Caco-2 (cell line): ENCODE measurements around the gene ZNF790. TPM values are rescaled to one million over a fixed set of nuclear protein-coding genes. Genes with fewer than 3 reads are reported as not detected.

Experiments used
- BruUV-seq: library from RNA; stranded (reverse); fragments of 400-500 nt; replicated peaks from 2 replicates; lab custom pipeline; 2021; lab: Mats Ljungman, UMichigan
- CTCF ChIA-PET: fragments of 300-600 bp; sonication (Branson Sonifier 250); formaldehyde crosslinking; loops from one replicate; lab custom pipeline; 2022; ENCODE audit warnings: antibody characterized with exemption; lab: Charles Lee
- POLR2A ChIA-PET: fragments of 300-600 bp; sonication (Branson Sonifier 250); formaldehyde crosslinking; loops from one replicate; lab custom pipeline; 2022; ENCODE audit warnings: antibody characterized with exemption; lab: Charles Lee
- DNase-seq, 2 experiments: peaks; one replicate each; pipeline versions ENCODE4 v3.0.0 to v3.0.0-alpha.2; 2020 to 2022
- H3K27me3 ChIP-seq: replicated peaks from 2 replicates; pipeline ENCODE4 v1.6.0; 2011; ENCODE audit warnings: low read length; ENCODE audit not compliant: control insufficient read depth, insufficient read depth
- H3K36me3 ChIP-seq: 2 replicates; pipeline ENCODE4 v1.5.1; 2011; ENCODE audit warnings: low read length; ENCODE audit not compliant: control insufficient read depth, insufficient read depth
- H3K4me1 ChIP-seq: fragments of 250-450 bp; sonication (Bioruptor Pico); 2 replicates; pipeline ENCODE4 v1.5.1; 2020; ENCODE audit warnings: mild to moderate bottlenecking
- H3K4me3 ChIP-seq: 2 replicates; pipeline ENCODE4 v1.5.1; 2011; ENCODE audit warnings: low read depth, mild to moderate bottlenecking, control low read depth, low read length
- H3K9me3 ChIP-seq: fragments of 250-450 bp; sonication (Bioruptor Pico); 2 replicates; pipeline ENCODE4 v1.5.1; 2020; ENCODE audit warnings: mild to moderate bottlenecking, moderate library complexity
- H3K27ac Mint-ChIP-seq: one replicate; pipeline ENCODE4 v1.8.0; 2022; ENCODE audit warnings: mixed read lengths; ENCODE audit not compliant: unreplicated experiment
- H3K27me3 Mint-ChIP-seq: one replicate; pipeline ENCODE4 v1.8.0; 2022; ENCODE audit warnings: mixed read lengths; ENCODE audit not compliant: insufficient read depth, unreplicated experiment
- H3K36me3 Mint-ChIP-seq: one replicate; pipeline ENCODE4 v1.8.0; 2022; ENCODE audit warnings: mild to moderate bottlenecking, mixed read lengths; ENCODE audit not compliant: insufficient read depth, unreplicated experiment
- H3K4me1 Mint-ChIP-seq: one replicate; pipeline ENCODE4 v1.8.0; 2022; ENCODE audit warnings: low read depth, mixed read lengths; ENCODE audit not compliant: unreplicated experiment
- H3K4me3 Mint-ChIP-seq: one replicate; pipeline ENCODE4 v1.8.0; 2022; ENCODE audit warnings: mild to moderate bottlenecking, moderate library complexity, mixed read lengths; ENCODE audit not compliant: unreplicated experiment
- H3K9me3 Mint-ChIP-seq: one replicate; pipeline ENCODE4 v1.8.0; 2022; ENCODE audit warnings: mixed read lengths; ENCODE audit not compliant: unreplicated experiment
- intact Hi-C: fragments of 100-400 bp; cut with micrococcal nuclease; formaldehyde crosslinking; loops from one replicate; pipeline ENCODE4 v1.10.0; 2022; ENCODE audit not compliant: unreplicated experiment
- total RNA-seq: library from RNA; stranded (reverse); gene quantifications from 2 replicates; pipeline ENCODE4 v1.2.3, GENCODE V29; 2022
- TF ChIP-seq, protein P1 (sequence below), 2 experiments: fragments of 200-600 bp in 1 of 2; IDR thresholded peaks; 1 replicate in 1 of 2; 2 replicates in 1 of 2; pipeline versions ENCODE4 v1.5.1 to v1.8.0; 2011 to 2022; ENCODE audit warnings: antibody characterized with exemption in 1 of 2, control low read depth in 1 of 2, inconsistent platforms in 1 of 2, low read depth in 1 of 2, low read length in 1 of 2, mild to moderate bottlenecking in 1 of 2, moderate library complexity in 1 of 2; ENCODE audit not compliant: insufficient read depth in 1 of 2, severe bottlenecking in 1 of 2, unreplicated experiment in 1 of 2

ZNF790 gene
- total RNA-seq, 1 experiment from 2014 or later, result 0.20 TPM

DNA sequence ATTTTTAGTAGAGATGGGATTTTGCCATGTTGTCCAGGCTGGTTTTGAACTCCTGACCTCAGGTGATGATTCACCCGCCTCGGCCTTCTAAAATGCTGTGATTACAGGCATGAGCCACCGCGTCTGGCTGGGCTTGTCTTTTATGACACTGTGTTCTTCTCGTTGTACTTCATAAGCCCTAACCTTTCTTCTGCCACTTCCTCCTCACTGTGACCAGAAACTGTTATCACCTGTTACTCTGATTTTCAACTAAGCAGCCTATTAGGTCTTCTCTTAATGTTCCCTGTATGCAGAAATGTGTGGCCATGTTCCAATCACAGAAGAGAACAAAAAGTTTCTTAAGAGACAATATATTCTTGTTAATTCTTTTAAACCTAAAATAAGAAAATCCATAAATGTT lies 16.4 kb downstream of the ZNF790 start:
- H3K36me3 ChIP-seq, result no peaks in the 10 kb centered on the region
- H3K9me3 Mint-ChIP-seq, result peaks cover 53% of the 10 kb centered on the region

DNA sequence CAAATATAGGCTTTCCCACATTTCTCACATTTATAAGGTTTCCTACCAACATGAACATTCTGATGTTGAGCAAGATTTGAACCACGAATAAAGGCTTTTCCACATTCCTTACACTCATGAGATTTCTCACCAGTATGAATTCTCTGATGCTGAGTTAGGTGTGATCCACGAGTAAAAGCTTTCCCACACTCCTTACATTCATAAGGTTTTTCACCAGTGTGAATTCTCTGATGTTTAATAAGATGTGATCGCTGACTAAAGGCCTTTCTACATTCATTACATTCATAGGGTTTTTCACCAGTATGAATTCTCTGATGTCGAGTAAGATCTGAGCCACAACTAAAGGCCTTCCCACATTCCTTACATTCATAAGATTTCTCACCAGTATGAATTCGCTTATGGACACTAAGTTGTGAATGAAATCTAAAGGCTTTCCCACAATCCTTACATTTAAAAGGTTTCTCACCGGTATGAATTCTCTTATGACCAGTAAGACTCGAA lies 19.0 kb downstream of the ZNF790 start:
- Mint-ChIP-seq H3K4me3 (no peak overlapping the region), H3K27ac (no peak overlapping the region), H3K9me3 (peaks cover 32% of the 10 kb centered on the region), H3K4me1 (no peaks in the 10 kb centered on the region), H3K36me3 (no peaks in the 10 kb centered on the region), H3K27me3 (no peaks in the 10 kb centered on the region)
- Histone ChIP-seq H3K4me1 (no peaks in the 10 kb centered on the region), H3K4me3 (no peak overlapping the region), H3K27me3 (no peaks in the 10 kb centered on the region), H3K36me3 (no peaks in the 10 kb centered on the region), H3K9me3 (peaks cover 45% of the 10 kb centered on the region)
- POLR2A ChIA-PET, result no interaction called here
- no TSS peak for BruUV-seq
- DNase-seq, result no peak
- TF ChIP-seq, protein P1, sequence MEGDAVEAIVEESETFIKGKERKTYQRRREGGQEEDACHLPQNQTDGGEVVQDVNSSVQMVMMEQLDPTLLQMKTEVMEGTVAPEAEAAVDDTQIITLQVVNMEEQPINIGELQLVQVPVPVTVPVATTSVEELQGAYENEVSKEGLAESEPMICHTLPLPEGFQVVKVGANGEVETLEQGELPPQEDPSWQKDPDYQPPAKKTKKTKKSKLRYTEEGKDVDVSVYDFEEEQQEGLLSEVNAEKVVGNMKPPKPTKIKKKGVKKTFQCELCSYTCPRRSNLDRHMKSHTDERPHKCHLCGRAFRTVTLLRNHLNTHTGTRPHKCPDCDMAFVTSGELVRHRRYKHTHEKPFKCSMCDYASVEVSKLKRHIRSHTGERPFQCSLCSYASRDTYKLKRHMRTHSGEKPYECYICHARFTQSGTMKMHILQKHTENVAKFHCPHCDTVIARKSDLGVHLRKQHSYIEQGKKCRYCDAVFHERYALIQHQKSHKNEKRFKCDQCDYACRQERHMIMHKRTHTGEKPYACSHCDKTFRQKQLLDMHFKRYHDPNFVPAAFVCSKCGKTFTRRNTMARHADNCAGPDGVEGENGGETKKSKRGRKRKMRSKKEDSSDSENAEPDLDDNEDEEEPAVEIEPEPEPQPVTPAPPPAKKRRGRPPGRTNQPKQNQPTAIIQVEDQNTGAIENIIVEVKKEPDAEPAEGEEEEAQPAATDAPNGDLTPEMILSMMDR (IDR thresholded peaks at IDR 0.05; ENCODE audit: insufficient read depth in 1 of 2, low read depth in 1 of 2, low read length in 1 of 2, severe bottlenecking in 1 of 2, unreplicated experiment in 1 of 2), result no peak
- CTCF ChIA-PET, result no interaction called here
- intact Hi-C loops, result no loop called here

More for the DNA sequence above, 16.4 kb downstream of the ZNF790 start:
- Histone ChIP-seq H3K4me1 (no peaks in the 10 kb centered on the region), H3K27me3 (no peaks in the 10 kb centered on the region), H3K4me3 (no peak overlapping the region), H3K9me3 (peaks cover 51% of the 10 kb centered on the region)
- ChIA-PET POLR2A (no interaction called here), CTCF (no interaction called here)
- intact Hi-C loops, result no loop called here
- Mint-ChIP-seq H3K36me3 (no peaks in the 10 kb centered on the region), H3K27me3 (no peaks in the 10 kb centered on the region), H3K4me1 (no peaks in the 10 kb centered on the region), H3K4me3 (no peak overlapping the region), H3K27ac (no peak overlapping the region)
- TF ChIP-seq, protein P1 (IDR thresholded peaks at IDR 0.05; ENCODE audit: insufficient read depth in 1 of 2, low read depth in 1 of 2, low read length in 1 of 2, severe bottlenecking in 1 of 2, unreplicated experiment in 1 of 2), result no peak
- no peak for DNase-seq
- no TSS peak for BruUV-seq

DNA sequence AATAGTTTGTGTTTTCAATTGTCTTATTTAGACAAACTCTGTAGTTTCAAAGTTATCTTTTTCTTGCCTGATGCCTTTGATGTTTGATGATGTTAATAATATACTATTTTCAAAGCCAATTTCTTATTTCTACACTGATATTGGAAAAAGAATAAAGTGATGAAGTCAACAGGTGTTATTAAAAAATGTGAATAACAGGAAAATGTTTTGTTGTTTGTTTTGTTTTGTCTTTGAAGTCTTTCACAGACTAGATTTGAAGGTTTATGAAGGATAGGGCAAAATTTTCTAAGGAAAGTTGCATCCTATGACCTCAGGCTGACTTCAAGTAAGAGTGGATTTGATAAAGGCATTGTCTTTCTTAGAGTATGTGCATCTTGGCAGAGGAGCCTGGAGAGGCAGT lies 31.2 kb downstream of the ZNF790 start:
- Histone ChIP-seq H3K4me1 (no peaks in the 10 kb centered on the region), H3K36me3 (no peaks in the 10 kb centered on the region), H3K9me3 (peaks cover 19% of the 10 kb centered on the region), H3K4me3 (no peak overlapping the region), H3K27me3 (no peaks in the 10 kb centered on the region)
- Mint-ChIP-seq H3K36me3 (no peaks in the 10 kb centered on the region), H3K9me3 (peaks cover 49% of the 10 kb centered on the region), H3K4me1 (no peaks in the 10 kb centered on the region), H3K4me3 (no peak overlapping the region), H3K27ac (no peak overlapping the region), H3K27me3 (no peaks in the 10 kb centered on the region)
- no TSS peak for BruUV-seq
- ChIA-PET CTCF (no interaction called here), POLR2A (no interaction called here)
- intact Hi-C loops, result no loop called here
- no peak for DNase-seq
- TF ChIP-seq, protein P1 (IDR thresholded peaks at IDR 0.05; ENCODE audit: insufficient read depth in 1 of 2, low read depth in 1 of 2, low read length in 1 of 2, severe bottlenecking in 1 of 2, unreplicated experiment in 1 of 2), result no peak
